HL-60 (cell line): Measurements from ENCODE around the gene PRKAR2B.

Experiments
- DNase-seq, 2 experiments: peaks; one replicate each; pipeline ENCODE4 v3.0.0-alpha.2; 2010 to 2020; ENCODE audit warnings: low read depth in 1 of 2, low spot score in 1 of 2
- H3K27ac ChIP-seq: fragments of 250-450 bp; sonication (Bioruptor Pico); replicated peaks from 2 replicates; pipeline ENCODE4 v1.5.1; 2020; ENCODE audit warnings: mild to moderate bottlenecking, moderate library complexity
- H3K27me3 ChIP-seq: fragments of 250-450 bp; sonication (Bioruptor Pico); 2 replicates; pipeline ENCODE4 v1.5.1; 2021; ENCODE audit warnings: mild to moderate bottlenecking, moderate library complexity; ENCODE audit not compliant: insufficient read depth, poor library complexity, severe bottlenecking
- H3K4me3 ChIP-seq: replicated peaks from 2 replicates; pipeline ENCODE4 v1.5.1; 2011; ENCODE audit warnings: mild to moderate bottlenecking, control low read depth, low read length; ENCODE audit not compliant: insufficient read depth
- GABPA ChIP-seq: IDR thresholded peaks from 2 replicates; pipeline ENCODE4 v1.6.1; 2012; ENCODE audit warnings: low read depth
- POLR2AphosphoS5 ChIP-seq: IDR thresholded peaks from 2 replicates; pipeline ENCODE4 v1.6.1; 2012; ENCODE audit warnings: low read depth
- SPI1 ChIP-seq: IDR thresholded peaks from 2 replicates; pipeline ENCODE4 v1.6.1; 2012; ENCODE audit warnings: low read depth, mild to moderate bottlenecking, borderline replicate concordance
- TF ChIP-seq, protein P1 (sequence below): IDR thresholded peaks from 2 replicates; pipeline ENCODE4 v1.6.1; 2012; ENCODE audit warnings: low read depth; ENCODE audit not compliant: insufficient replicate concordance
- TF ChIP-seq, protein P2 (sequence below): IDR thresholded peaks from one replicate; pipeline ENCODE4 v1.5.1; 2011; ENCODE audit warnings: low read length, control low read depth, inconsistent platforms; ENCODE audit not compliant: insufficient read depth

The PRKAR2B gene

DNA sequence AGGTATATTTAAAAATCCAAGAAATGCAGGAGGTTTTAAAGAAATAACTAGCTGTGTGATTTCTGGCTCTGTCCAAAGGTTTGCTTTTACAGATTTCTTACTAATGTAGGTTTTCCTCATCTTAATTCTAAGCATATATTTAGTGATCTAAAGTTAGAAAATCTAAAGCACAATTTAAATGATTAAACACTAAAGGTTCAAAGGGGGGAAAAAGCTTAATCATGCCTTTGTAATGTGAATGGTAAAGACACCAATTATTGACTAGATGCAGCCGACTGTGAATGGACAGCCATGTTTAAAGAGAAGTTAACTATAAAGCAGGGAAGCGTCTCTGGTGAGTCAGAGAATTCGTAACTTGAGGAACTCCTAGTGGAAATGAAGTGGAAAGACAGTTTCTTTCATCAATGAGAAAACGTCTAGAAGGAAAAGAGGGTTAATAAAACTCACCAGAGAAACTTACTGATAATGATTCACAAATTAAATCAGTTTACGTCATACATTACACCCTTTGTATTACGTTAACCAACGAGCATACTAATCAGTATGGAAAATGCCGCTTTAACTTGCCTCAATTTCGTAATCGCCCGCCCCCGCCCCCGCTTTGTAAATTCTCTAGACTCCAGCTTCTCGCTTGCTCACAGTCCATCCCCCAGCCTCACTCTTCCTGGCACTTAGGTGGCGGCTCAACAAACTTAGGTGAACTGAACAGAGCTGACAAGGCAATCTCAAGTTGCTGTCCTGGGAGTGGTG, 123.2 kb downstream of the PRKAR2B start:
- TF ChIP-seq POLR2AphosphoS5, result no peak
- TF ChIP-seq, protein P1, sequence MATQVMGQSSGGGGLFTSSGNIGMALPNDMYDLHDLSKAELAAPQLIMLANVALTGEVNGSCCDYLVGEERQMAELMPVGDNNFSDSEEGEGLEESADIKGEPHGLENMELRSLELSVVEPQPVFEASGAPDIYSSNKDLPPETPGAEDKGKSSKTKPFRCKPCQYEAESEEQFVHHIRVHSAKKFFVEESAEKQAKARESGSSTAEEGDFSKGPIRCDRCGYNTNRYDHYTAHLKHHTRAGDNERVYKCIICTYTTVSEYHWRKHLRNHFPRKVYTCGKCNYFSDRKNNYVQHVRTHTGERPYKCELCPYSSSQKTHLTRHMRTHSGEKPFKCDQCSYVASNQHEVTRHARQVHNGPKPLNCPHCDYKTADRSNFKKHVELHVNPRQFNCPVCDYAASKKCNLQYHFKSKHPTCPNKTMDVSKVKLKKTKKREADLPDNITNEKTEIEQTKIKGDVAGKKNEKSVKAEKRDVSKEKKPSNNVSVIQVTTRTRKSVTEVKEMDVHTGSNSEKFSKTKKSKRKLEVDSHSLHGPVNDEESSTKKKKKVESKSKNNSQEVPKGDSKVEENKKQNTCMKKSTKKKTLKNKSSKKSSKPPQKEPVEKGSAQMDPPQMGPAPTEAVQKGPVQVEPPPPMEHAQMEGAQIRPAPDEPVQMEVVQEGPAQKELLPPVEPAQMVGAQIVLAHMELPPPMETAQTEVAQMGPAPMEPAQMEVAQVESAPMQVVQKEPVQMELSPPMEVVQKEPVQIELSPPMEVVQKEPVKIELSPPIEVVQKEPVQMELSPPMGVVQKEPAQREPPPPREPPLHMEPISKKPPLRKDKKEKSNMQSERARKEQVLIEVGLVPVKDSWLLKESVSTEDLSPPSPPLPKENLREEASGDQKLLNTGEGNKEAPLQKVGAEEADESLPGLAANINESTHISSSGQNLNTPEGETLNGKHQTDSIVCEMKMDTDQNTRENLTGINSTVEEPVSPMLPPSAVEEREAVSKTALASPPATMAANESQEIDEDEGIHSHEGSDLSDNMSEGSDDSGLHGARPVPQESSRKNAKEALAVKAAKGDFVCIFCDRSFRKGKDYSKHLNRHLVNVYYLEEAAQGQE, result no peak
- TF ChIP-seq SPI1, result peak; percentile 29; the same call in 1 of the 2 replicates
- TF ChIP-seq, protein P2, sequence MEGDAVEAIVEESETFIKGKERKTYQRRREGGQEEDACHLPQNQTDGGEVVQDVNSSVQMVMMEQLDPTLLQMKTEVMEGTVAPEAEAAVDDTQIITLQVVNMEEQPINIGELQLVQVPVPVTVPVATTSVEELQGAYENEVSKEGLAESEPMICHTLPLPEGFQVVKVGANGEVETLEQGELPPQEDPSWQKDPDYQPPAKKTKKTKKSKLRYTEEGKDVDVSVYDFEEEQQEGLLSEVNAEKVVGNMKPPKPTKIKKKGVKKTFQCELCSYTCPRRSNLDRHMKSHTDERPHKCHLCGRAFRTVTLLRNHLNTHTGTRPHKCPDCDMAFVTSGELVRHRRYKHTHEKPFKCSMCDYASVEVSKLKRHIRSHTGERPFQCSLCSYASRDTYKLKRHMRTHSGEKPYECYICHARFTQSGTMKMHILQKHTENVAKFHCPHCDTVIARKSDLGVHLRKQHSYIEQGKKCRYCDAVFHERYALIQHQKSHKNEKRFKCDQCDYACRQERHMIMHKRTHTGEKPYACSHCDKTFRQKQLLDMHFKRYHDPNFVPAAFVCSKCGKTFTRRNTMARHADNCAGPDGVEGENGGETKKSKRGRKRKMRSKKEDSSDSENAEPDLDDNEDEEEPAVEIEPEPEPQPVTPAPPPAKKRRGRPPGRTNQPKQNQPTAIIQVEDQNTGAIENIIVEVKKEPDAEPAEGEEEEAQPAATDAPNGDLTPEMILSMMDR, result no peak
- TF ChIP-seq GABPA, result no peak
- peak overlapping the region; percentile 73 for H3K4me3 ChIP-seq
- peak; percentile 52 to 62 for DNase-seq
- H3K27me3 ChIP-seq, result no peaks in the 10 kb centered on the region
- peak overlapping the region; percentile 55 for H3K27ac ChIP-seq

DNA sequence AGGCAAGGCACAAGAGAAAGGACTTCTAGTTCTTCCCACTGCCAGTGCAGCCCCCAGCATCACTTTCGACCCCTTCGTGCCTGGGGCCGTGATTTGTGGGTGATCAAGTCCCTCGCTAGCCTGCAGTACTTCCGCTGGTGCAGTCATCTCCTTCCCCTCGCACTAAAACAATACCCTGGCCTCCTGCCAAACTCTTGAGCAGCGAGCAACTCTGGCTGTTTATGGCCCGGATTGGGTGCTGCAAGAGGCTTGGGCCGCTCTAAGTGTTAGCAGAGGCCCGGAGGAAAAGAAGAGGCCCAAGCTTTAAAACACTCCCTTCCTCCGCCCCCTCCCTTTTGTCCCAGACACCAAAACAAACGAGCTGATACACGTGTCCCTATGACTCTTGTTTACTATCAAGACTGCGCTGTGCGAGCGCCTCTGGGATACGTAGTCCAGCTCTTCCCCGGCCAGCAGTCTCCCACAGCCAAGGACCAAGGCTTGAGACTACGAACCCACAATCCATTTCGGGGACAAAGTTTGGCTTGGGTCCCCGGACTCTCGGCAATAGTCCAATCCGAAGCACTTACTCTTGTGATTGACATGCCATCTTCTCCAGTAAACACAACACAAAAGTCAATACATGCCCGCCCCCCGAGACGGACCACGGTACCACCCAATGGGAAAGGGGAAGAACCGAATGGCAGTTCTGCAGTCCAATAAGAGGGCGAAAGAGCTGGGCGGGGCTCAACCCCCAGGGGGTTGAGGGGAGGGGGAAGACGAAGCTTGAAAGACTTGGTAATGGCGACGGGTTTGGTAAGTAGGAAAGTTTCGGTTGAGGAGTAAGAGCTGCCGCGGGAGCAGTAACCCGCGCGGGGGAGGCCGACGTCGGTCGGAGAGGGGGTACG, 124.0 kb downstream of the PRKAR2B start, which contains the start of gene HBP1:
Gene HBP1, plus strand, starts transcription at position 771 of the 887 bp plus-strand sequence. CDS start 10,891 bp downstream, outside the sequence.
- H3K27me3 ChIP-seq, result no peaks in the 10 kb centered on the region
- DNase-seq, result peak; percentile 98 to 100
- peak within 1 kb of the TSS; percentile 93 for H3K27ac ChIP-seq
- peak within 1 kb of the TSS; percentile 97 for H3K4me3 ChIP-seq
- peak; percentile 45; the same call in 1 of the 2 replicates for TF ChIP-seq POLR2AphosphoS5
- TF ChIP-seq GABPA, result peak; percentile 61
- TF ChIP-seq SPI1, result no peak

DNA sequence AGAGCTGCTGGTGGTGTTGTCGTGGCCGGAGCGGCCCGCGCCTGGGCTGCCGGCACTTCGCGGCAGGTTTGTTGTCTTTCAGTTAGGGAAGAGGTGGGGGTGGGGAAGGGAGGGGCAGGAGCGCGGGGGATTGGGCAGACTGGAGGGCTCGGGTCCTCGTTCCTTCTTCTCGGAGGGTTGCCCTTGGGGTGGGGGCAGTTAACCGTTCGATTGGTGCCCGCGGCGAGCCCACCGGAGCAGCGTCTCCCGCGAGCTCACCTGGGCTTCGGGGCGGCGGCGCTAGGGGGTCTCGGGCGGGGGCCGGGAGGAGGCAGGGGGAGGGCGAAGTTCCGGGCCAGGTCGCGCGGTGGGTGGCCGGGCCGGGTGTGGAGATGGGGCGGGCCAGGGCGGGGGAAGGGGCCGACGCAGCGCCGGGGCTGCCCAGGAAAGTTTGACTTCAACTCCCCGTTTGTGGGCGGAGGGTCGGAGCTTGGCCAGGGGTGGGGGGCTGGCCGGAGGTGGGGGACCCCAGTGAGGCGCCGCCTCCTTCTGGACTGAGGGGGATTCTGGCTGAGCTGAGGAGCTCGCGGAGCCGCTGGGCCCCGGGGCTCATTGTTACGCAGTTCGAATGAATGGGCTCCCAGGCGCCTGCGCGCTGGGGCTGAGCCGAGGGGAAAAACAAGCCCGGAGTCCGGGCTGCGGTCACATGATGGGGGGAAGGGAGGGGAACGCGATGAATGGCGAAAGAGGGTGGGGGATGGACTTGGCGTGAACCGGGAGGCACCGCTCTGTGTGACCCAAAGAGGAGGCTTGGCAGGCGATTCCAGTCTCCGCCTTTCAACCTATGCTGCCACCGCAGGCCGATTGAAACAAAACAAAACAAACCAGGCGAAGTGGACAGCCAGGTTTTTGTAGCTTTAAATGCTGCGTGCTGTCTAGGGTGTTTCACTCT, 124.9 kb downstream of the PRKAR2B start:
- Histone ChIP-seq H3K27me3 (no peaks in the 10 kb centered on the region), H3K4me3 (peak overlapping the region; percentile 97), H3K27ac (peak overlapping the region; percentile 93)
- DNase-seq, result peak; percentile 92 to 96
- TF ChIP-seq, protein P2, result no peak
- TF ChIP-seq, protein P1, result peak; percentile 10
- TF ChIP-seq POLR2AphosphoS5 (peak; percentile 65), SPI1 (peak; percentile 20; the same call in 1 of the 2 replicates), GABPA (peak; percentile 22; the same call in 1 of the 2 replicates)
